GM19238 (cell line): ENCODE measurements around the gene MTERF2.
"Not testable (repeated sequence)": the region's sequence is repeated elsewhere in the genome, so short reads cannot be mapped to it uniquely, and the experiment has no call there.

Source experiments
- DNase-seq: peaks from one replicate; pipeline ENCODE4 v3.0.0; 2011; ENCODE audit warnings: low spot score; ENCODE audit not compliant: insufficient read length

The MTERF2 gene, protein sequence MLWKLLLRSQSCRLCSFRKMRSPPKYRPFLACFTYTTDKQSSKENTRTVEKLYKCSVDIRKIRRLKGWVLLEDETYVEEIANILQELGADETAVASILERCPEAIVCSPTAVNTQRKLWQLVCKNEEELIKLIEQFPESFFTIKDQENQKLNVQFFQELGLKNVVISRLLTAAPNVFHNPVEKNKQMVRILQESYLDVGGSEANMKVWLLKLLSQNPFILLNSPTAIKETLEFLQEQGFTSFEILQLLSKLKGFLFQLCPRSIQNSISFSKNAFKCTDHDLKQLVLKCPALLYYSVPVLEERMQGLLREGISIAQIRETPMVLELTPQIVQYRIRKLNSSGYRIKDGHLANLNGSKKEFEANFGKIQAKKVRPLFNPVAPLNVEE

DNA sequence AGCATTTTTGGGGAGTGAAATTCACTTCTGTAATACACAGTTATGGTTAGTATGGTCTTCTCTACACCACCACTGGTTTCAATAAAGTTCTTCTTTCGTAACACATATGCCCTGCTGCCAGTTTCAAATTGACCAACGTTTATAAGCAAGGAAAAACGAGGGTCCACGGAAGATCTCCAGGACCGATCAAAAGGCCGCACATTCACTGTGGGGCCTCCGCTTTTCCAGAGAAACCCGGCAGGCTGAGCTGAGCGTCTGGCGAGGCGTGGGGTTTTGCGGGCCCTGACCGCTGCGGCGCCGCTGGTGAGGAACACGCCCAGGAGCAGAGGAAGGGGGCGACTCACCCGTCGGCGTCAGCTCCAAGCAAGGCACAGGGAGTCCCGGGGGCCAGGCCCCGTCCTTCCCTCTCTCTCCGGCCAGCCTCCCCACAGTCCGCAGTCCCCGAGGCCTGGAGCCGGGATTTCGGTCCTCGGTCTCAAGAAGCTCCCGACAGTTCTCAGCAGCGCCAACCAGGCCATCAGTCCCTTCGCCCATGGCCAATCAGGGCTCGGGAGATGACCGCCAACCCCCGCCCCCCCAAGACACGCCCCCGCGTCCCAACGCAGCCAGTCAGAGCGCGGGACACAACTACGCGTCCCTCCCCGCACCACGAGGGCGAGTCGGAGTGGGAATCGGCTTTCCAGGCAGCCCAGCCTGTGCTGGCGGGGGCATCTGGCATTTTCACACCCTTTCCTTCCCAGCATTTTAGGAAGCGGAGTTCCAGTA is at the start of gene MTERF2:
Gene MTERF2, minus strand, starts transcription at position 522 of the 765 bp plus-strand sequence. CDS start 8,432 bp downstream, outside the sequence.
- DNase-seq, result peak; percentile 87

DNA sequence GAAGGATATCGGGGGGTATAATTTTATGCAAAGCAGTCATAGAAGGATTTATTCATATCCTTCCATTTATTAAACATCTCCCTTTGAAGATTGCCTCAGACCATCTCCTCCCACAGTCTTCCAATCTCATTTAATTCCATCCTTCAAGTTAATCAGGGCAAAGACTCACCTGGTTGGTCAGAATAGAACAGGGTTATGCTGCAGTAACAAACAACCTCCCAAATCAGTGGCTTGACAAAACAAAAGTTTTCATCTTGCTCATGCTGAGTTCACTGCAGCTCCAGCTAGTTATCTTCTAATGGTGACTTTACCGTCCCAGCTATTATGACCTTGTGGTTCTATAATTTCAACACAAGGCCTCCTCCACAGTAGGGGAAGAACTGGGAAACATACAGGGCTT is 48.8 kb upstream of the MTERF2 start:
- DNase-seq, result no peak

DNA sequence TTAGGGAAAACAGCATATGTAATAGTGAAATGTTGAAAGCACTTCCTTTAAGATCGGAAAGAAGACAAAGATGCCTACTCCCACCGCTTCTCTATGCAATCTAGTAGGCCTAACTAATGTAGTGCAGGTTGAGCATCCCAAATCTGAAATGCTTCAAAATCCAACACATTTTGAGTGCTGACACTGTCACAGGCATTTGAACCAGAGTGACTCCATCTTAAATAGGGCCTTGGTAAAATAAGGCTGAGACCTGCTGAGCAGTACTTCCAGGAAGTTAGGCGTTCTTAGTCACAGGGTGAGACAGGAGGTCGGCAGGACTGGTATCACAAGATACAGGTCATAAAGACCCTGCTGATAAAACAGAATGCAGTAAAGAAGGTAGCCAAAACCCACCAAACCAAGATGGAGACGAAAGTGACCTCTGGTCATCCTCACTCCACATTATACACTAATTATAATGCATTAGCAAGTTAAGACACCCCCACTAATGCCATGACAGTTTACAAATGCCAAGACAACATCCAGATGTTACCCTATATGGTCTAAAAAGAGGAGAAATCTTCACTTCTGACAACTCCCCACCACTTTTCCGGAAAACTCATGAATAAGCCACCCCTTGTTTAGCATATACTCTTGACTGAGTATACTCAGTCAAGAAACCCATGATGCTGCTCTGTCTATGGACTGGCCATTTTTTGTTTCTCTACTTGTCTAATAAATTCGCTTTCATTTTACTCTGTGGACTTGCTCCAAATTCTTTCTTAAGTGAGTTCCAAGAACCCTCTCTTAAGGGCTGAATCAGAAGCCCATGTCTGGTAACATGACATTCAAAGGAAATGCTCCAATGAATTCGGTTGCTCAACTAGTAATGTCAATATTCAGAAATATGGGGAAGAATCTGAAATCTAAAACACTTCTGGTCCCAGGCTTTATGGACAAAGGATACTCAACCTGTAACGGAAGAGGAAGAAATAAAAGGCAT is 47.1 kb upstream of the MTERF2 start:
- DNase-seq, result no peak

DNA sequence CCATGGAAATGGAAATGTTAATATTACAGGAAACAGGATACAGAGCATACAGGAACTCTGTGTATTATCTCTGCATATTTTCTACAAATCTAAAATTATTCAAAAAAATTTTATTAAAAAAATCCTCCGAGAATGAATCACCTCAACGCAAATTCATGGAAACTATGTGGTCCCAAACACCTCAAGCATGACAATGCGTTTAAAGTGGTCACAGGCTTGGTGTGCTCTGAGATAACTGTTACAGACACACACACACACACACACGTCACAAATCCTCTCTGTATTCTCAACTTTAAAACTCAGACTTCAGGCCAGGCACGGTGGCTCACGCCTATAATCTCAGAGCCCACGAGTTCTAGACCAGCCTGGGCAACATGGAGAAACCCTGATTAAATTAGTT is 45.3 kb upstream of the MTERF2 start:
- DNase-seq, result no peak

DNA sequence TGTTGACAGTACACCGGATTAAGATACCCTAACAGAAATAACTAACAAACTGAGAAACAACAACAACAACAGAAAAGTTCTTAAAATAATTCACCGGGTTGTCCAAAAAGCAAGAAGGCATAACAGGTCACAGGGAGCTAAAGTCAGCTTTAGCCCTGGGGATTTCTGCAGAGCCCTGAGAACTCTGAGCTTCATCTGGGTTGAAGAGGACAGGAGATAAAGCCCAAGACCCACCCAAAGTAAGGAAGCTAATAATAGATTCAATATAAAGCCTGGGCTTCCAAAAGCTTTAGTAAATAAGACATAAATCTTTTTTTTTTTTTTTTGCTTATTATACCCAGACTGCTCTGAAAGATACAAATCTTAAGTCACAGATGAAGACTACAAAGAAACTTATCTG is 44.1 kb upstream of the MTERF2 start:
- DNase-seq, result no peak

DNA sequence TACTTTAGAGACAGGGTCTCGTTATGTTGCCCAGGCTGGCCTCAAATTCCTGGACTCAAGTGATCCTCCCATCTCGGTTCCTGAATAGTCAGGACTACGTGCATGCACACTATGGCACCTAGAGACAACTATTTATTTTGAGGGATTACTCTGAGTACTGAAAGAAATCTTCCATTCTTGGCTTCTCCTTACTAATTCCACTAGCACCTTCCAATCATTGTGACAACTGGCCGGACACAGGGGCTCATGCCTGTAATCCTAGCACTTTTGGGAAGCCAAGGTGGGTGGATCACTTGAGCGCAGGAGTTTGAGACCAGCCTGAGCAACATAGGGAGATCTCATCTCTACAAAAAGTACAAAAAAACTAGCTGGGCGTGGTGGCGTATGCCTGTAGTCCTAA is 42.1 kb upstream of the MTERF2 start:
- no peak for DNase-seq

DNA sequence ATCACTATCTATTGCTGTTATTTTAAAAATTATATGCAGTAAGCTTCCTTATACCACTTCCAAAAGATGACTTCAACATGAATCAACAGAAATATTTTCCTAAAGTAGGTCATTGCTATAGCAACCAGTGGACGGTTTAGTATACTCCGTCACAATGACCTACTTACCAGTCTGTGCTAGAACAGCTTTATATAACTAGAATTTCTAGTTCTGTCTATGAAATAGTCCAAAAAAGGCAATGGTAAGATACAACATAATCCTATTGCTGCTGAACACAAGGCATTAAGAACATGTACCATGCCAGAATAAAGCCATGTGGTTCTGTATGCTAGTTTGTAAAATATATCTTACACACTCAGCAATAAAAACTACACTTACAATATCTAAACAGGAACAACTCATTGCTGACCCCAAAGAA is 40.7 kb upstream of the MTERF2 start:
- no peak for DNase-seq

DNA sequence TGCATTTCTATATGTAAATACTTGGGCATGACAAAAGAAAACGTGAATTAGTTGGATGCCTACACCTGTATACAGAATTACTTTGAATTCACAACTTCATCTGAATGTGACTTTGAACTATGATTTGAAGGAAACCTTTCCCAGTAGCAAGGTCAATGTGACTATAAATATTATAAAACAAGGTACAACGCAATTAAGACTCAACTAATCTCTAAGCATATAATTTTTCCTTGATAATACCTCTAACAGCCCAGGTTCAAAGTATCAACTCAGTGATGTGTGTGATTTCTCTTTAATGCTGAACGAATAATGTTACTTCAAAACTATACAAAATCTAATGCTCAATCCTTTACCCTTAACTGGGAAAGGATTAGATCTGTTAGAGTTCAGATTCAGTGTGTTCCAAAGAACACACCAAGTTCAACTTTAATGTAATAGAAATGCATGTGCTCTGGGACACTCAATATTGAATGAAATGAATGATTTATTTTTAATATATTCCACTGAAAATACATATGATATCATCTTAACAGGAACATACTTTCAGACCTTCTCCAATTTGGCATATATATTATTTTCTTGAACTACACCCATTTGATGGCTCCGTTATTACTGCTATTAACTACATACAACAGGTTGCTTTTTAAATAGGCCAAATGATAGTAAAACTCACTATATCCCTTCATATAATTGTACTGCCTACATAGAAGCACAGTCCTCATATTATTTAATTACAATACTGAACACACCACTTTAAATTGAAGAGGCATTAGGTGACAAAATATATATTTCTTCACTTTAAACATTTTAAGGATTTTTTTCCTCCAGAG is 40.1 kb upstream of the MTERF2 start:
- no peak for DNase-seq

DNA sequence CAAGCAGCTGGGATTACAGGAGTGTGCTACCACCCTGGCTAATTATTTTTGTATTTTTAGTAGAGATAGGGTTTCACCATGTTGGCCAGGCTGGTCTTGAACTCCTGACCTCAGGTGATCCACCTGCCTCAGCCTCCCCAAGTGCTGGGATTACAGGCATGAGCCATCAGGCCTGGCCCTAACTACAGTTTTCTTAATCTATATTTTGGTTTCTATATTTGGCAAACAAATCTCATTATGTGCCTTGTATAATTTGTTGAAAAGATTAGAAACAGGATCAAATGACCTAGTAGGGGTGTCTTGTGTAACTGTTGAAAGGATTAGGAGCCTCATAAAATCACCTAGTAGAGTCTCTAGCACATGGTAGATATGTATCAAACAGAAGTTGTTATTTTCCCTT is 39.4 kb upstream of the MTERF2 start:
- not testable (repeated sequence) for DNase-seq

DNA sequence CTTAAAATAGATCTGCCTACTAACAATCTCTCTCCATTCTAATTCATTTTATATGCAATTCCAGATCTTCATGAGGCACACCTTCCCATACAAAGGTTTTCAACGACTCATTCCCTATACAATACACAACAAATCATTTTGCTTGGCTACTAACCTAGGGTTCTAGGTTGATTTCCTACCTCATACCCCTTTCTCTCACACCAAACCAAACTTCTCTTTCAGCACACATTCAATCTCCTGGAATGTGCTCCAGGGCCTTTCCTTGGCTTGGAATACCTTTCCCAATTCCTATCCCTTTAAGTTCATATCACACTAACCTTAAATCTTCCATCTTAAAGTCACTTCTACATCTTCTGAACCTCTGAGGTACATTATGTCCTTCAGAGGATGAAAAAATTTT is 38.7 kb upstream of the MTERF2 start:
- no peak for DNase-seq

DNA sequence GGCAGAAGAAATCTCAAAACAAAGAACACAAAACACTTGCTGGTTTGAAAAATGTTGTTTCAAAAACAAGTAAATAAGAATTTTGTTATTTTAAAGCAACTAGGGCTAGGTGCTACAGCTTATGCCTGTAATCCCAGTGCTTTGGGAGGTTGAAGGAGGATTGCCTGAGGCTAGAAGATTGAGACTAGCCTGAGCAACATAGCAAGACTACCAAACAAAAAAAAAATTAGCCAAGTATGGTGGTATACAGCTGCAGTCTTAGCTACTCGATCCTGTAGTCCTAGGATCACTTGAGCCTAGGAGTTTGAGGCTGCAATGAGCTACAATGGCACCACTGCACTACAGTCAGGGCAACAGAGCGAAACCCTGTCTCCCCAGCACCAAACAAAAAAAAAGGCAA is 32.6 kb upstream of the MTERF2 start:
- no peak for DNase-seq

DNA sequence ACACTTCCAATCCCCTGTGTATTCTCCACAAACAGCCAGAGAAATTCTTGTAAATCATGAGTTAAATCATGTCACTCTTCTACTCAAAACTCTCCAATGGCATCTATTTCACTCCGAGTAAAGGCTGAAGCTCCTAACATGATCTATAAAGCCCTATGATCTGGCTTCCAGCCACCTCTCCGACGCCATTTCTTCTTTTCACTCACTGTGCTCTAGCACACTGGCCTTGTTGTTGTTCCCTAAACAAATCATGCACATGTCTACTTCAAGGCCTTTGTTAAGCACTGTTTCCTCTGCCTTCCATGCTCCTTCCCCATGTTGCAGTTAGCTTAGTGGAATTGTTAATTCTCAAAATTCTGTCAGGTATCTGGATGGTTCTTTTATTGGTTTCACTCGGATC is 30.1 kb upstream of the MTERF2 start:
- no peak for DNase-seq

DNA sequence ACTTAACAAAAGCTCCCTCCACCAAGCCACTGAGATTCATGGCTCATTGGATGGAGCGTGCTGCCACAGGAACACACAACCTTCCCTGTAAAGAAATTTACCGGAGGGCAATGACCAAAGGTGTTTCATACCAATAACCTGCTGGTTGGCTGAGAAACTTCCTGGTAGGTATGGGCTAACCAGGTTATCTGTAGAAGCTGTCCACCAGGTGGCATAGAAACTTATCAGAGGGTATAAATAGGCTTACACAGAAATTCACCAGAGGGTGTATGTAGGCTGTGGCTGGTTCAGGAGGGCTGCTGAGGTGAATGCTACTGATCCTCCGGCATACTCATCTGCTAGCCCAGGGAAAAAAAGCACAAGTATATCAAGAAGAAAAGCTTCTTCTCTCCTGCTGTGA is 27.1 kb upstream of the MTERF2 start:
- DNase-seq, result no peak

DNA sequence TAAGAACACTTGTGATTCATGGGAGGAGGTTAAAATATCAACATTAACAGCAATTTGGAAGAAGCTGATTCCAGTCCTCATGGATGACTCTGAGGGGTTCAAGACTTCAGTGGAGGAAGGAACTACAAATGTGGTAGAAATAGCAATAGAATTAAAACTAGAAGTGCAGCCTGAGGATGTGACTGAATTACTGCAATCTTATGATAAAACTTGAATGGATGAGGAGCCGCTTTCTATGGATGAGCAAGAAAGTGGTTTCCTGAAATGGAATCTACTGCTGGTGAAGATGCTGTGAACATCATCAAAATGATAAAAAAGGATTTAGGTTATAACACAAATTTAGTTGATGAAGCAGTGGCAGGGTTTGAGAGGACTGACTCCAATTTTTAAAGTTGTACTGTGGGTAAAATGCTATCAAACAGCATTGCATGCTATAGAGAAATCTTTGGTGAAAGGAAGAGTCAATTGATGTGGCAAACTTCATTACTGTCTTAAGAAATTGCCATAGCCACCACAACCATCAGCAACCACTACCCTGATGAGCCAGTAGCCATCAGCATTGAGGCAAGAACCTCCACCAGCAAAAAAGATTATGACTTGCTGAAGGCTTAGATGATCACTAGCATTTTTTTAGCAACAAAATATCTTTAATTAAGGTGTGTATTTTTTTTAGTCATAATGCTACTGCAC is 25.9 kb upstream of the MTERF2 start:
- no peak for DNase-seq

DNA sequence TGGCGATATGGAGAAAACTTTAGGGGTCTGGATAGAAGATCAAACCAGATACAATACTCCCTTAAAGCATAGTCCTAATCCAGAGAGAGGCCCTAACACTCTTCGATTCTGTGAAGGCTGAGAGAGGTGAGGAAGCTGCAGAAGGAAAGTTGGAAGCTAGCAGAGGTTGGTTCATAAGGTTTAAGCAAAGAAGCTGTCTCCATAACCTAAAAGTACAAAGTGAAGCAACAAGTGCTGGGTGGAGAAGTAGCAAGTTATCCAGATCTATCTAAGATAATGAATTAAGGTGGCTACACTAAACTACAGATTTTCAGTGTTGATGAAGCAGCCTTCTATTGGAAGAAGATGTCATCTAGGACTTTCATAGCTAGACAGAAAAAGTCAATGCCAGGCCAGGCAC is 24.6 kb upstream of the MTERF2 start:
- no peak for DNase-seq

DNA sequence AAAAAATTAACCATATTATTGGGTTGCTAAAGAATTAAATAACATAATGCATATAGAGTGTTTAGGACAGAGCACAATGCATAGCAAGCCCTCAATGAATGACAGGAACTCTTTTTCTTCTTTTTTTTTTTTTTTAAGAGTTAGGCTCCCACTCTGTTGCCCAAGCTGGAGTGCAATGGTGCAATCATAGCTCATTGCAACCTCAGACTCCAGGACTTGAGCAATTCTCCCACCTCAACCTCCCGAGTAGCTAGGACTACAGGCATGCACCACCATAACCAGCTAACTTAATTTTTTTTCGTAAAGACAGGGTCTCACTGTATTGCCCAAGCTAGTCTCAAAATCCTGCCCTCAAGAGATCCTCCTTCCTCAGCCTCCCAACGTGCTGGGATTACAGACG is 20.5 kb upstream of the MTERF2 start:
- no peak for DNase-seq

DNA sequence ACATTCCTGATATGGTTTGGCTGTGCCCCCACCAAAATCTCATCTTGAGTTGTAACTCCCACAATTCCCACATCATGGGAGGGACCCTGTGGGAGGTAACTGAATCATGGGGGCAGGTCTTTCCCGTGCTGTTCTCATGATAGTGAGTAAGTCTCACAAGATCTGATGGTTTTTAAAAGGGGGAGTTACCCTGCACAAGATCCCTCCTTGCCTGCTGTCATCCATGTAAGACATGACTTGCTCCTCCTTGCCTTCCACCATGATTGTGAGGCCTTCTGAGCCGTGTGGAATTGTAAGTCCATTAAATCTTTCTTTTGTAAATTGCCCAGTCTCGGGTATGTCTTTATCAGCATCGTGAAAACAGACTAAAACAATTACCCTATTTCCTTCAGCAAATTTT is 15.7 kb upstream of the MTERF2 start:
- DNase-seq, result not testable (repeated sequence)

DNA sequence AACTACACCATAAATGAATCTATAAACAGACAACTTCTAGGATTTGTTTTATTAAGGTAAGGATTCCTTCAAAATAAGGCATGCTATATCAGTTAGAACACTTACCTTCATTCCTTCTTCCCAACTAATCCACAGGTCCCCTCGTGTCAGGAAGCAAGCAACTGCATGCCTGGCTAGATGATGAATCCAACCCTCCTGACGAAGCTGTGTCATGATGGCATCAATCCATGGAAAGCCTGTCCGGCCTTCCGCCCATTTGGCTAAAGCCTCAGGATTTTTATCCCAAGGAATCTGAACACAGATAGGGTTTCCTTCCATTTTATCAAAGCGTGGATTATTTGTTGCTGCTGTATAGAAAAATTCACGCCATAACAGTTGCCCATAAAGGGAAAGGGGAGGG is 12.5 kb upstream of the MTERF2 start:
- no peak for DNase-seq

DNA sequence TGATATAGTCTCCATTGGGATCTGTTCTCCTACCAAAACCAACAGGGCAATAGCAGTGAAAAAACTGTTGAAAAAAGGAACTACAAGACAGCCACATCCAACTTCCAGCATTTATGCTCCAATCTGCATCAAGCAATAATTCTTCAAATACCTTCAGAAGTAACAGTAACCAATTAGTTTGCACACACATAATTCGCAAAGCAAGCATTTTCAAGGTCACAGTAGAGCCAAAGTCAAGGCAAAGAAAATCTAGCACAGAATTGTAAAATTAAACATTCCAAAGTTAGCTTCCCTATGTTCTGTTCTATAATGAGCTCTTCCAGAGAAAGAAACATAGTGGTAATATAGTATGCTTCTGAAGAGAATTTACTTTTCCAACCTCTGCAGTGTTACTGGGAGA is 11.0 kb upstream of the MTERF2 start:
- no peak for DNase-seq

DNA sequence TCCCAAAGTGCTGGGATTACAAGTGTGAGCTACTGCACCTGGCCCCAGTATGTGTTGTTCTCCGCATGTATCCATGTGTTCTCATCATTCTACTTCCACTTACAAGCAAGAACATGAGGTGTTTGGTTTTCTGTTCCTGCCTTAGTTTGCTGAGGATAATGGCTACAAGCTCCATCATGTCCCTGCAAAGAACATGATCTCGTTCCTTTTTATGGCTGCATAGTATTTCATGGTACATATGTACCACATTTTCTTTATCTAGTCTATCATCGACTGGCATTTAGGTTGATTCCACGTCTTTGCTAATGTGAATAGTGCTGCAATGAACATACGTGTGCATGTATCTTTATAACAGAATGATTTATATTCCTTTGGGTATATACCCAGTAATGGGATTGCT is 9.2 kb upstream of the MTERF2 start:
- DNase-seq, result not testable (repeated sequence)
